ENCODE data around the gene ZNF451.
"Not testable (repeated sequence)": the region's sequence is repeated elsewhere in the genome, so short reads cannot be mapped to it uniquely, and the experiment has no call there.

The ZNF451 gene

GRCh38 chr6:57091375-57091774 lies 1.4 kb downstream of the ZNF451 start:
- not testable (repeated sequence) for FAIRE-seq

DNA sequence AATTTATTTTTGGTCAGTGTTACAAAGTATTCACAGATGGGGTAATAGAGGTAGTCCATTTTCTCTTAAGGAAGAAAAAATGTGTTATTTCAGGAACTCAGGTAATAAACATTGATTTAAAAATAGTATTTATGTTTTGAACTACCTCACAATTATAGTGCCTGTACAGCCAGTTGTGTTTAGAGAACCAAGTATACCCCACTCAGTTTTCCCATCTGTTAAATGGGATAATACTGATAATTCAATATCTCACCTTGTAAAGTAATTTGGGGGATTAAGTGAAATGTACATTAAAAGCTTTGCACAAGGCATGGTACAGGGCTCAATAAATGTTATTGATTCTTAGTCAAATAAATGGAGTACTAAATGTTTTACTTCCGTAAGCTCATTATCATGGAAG lies 4.7 kb downstream of the ZNF451 start:
- no peak for FAIRE-seq

DNA sequence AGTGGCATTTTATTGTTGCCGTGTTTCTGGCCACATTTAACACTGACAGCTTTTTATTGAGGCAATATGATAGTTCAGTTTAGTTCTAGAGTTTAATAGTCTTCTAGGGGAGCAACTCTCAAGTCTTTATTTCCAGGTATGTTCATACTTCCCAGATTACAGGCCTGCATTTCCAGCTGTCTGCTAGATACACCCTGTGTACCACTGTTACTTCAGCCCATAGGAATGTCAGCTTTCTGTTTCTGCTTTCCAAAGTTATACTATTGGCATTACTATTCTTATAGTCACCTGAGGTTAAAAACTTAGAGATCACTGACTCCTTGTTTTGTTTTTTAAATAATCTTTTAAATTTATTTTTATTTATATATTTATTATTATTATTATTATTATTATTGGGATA lies 7.6 kb downstream of the ZNF451 start:
- FAIRE-seq = no peak

DNA sequence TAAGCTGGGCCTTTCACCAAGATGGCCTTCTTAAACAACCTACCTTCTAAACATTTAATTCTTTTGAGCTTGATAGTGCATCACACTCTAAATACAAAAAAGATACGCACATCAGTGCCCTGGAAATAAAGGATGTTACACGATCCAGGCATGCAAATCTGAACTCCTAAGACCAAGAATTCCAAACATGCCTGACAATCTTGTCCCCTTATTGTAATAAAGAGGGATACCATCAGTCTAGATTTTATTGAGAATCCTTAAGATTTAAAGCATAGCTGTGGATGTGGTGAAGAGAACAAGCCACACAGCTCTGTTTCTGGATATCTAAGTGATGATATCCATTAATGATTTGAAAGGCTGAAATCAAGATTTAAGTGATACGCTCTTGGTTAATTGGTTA lies 13.0 kb downstream of the ZNF451 start:
- FAIRE-seq = no peak

DNA sequence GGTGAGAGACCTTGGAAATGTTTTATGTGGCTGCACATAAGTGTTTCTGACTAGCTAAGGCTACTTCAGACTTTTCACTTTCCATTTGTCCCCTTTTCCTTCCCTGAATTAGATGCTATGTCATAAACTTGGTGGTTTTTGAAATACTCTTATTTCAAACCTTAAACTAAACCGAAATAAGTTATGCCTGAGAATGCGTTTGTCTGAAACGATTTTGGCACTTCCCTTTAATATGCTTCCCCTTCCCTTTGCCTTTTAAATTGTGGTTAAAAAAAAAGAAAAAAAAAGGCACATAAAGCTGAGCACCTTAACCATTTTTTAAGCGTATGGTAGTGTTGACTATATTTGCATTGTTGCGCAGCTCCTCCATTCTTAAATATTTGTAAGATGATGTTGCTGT lies 14.3 kb downstream of the ZNF451 start:
- no peak for FAIRE-seq

DNA sequence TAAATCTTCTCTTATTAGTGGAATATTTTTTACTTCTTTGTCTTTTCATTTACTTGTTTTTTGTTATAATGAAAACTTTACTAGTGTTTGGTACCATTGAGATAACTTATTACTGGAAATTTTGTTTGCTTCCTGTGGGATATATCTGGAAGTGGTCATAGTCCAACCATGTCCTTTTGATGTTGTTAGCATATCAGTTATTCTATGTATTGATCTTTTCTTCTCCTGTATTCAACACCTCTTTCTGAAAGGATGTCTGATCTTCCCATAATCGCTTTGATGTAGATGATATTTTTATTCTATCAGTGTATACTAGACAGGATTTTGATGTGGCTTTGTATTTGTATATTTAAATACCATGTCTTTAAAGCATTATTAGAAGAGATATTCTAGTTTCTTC lies 17.0 kb downstream of the ZNF451 start:
- no peak for FAIRE-seq

- FAIRE-seq = no peak
Observed at GRCh38 chr6:57108691-57109090, 18.7 kb downstream of the ZNF451 start.

DNA sequence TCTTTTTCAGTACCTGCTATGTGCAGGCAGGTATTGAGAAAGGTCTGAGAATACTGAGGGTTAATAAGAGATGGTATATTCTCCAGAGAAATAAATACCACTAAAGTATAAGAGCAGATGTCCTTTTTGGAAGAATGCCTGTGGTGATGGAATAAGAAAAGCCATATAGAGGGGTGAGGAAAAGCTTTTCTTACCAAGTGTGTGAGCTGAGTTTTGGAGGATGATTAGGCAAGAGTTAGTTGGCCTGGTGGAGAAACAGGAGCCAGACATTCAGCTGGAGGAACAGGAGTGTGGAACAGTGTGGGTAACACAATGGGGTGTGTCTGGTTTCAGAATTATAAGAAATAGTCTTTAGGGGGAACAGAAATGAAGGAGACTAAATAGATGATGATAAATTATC lies 19.9 kb downstream of the ZNF451 start:
- no peak for FAIRE-seq

GRCh38 chr6:57113105-57113504 lies 23.1 kb downstream of the ZNF451 start:
- FAIRE-seq = no peak

- FAIRE-seq = no peak
Observed at GRCh38 chr6:57116776-57117175, 26.8 kb downstream of the ZNF451 start.

DNA sequence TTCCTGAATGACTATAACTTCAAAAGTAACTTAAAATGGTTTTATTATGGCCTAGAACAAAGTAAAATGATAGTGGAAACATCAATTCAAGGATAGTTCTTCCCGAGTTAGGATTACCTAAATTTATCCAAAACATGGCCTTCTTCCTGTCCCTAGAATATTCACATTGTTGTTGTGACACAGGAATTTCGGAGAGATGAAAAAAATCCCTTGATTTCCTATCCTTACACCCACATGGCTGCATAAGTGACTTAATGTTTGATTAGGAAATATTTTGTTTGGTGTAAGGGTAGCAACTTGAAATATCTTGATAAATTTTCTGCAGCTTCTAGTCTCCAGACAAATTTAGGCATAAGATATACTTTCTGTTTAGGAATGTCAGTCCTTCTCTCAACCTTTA lies 27.8 kb downstream of the ZNF451 start:
- no peak for FAIRE-seq

DNA sequence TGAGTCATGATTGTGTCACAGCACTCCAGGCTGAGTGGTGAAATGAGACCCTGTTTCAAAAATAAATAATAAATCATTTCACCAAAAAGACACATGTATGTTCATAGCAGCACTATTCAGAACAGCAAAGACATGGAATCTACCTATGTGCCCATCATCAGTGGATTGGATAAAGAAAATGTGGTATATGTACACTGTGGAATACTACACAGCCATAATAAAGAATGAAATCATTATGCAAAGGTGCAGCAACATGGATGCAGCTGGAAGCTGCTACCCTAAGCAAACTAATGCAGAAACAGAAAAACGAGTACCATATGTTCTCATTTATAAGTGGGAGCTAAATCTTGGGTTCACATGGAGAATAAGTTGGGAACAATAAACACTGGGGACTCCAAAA lies 33.1 kb downstream of the ZNF451 start:
- no peak for FAIRE-seq

GRCh38 chr6:57127763-57128162 lies 37.8 kb downstream of the ZNF451 start:
- FAIRE-seq = no peak

DNA sequence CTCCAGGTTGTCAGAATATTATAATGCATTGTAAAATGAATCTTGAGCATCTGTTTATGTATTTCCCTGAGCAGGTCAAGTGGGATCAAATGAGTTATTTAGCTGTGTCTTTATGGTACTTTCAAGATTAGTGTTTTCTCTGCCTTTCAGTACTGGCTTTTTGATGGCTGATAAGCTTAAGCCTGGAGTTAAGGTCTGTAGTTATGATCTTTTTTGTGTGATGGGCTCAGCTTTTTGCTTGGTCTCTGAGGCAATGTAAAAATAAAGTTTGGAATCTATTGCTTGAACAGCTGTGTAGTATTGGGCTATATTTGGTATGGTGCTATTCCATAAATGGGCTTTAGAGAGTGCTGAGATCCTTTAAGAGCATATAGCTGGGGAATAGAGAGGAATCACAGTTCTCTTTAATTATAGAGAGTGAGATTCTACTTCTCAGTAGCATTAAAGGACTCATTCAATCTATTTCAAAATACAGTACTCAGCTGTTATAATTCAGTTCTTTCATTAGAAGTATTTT lies 40.7 kb downstream of the ZNF451 start:
- FAIRE-seq = no peak

- no peak for FAIRE-seq
Observed at GRCh38 chr6:57134954-57135353, 45.0 kb downstream of the ZNF451 start.

DNA sequence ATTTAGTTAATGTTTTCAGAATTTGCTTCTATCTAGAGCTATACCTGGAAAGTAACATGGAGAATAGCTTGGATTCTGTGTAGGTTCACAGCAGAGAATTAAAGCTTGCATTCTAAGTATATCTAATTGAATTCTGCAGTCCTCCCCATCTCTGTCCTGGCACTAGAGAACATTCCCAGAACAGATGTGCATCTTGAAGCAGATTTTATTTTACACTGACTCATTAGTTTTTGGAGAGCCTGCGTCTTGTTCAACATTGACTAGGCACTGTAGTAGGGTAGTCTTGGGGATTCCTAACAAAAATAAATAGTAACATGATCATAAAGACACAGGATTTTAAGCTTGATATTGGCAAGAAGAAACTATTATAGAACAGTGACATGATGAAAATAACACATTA lies 45.9 kb downstream of the ZNF451 start:
- no peak for FAIRE-seq

DNA sequence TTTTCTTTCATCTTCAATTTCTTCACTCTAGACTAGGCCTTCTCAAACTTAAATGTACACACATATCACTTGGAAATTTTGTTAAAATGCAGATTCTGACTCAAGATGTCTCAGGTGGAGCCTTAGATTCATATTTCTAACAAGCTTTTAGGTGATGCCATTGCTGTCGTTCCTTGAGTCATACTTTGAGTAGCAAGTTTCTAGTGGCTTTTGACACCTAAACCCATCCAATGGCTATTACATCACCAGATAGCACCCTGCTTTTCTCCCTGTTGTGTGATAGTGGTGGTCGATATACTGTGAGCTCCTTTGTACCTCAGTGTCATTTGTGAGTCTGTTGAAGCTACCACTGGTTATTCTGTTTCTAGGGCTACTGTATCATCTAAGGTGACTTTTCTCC lies 47.4 kb downstream of the ZNF451 start:
- no peak for FAIRE-seq

DNA sequence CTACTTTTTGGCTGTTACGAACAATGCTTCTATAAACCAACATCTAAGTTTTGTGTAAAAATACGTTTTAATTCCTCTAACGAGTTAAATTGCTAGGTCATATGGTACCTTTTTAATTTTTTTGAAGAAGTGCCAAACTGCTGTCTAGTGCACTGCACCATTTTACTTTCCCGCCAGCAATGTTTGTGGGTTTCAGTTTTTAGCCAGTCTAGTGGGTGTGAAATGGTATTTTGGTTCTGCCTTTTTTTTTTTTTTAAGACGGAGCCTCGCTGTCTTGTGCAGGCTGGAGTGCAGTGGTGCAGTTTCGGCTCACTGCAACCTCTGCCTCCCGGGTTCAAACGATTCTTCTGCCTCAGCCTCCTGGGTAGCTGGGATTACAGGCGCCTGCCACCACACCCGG lies 48.0 kb downstream of the ZNF451 start:
- FAIRE-seq = no peak

DNA sequence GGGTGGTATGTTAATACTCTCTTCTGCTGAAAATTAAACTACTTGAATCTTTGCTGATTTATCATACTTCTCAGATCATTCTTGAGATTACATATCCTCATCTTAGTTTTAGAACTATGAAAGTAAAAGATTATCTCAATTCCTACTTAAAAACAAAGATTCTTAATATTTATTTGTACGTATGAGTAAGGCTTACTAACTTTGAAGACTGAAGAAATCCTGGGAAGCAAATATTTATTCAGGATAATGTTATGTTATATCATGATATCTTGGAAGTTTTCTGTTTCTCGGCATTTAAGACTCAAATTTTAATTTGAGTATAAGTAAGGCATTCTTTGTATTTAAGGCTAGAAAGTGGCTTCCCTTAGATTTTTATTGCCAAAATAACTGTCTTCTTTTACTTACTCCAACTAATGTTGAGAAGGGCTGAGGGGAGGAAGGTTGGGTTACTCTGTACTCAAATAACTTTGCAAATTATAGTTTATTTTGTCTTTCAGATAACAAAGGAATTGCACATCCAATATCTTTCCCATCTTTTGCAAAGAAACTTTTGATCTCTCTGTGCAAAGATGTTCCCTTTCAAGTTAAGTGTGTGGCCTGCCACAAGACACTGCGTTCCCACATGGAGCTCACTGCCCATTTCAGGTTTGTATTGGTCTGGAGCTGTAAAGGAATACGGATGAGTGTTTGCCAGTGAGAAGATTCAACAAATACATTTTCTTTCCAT lies 51.6 kb downstream of the ZNF451 start:
- no peak for FAIRE-seq

DNA sequence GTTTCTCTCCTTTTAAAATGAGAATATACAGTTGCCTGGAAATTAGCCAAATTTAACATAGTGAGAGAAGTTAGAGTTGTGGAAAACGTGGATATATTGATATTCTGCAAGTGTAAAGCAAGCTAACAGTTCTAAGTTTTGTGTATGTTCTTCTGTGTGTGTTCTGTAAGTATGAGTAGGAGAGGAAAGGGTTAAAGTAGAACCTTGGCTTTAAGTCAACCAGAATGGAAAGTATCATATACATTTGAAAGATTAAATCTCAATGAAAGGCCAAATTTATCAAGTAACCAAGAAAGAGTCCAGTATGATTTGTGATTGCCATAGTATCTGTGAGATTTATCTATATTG lies 52.2 kb downstream of the ZNF451 start:
- FAIRE-seq = no peak

DNA sequence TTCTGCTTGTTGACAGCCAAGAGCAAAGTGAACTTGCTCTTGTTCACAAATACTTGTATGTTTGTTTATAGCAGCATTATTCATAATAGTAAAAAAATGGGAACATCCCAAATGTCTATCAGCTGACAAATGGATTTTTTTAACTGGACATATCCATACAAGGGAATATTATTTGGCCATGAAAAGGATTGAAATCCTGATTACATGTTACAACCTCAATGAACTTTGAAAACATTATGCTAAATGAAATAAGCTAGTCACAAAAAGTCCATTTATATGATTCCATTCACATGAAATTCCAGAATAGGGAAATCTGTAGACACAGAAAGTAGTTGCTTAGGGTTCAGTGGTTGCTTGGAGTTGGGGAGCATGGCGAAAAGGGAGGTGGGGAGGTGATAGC lies 53.7 kb downstream of the ZNF451 start:
- FAIRE-seq = no peak

GRCh38 chr6:57147401-57147800 lies 57.4 kb downstream of the ZNF451 start:
- FAIRE-seq = no peak

- FAIRE-seq = no peak
Observed at GRCh38 chr6:57147955-57148858, 58.2 kb downstream of the ZNF451 start.

DNA sequence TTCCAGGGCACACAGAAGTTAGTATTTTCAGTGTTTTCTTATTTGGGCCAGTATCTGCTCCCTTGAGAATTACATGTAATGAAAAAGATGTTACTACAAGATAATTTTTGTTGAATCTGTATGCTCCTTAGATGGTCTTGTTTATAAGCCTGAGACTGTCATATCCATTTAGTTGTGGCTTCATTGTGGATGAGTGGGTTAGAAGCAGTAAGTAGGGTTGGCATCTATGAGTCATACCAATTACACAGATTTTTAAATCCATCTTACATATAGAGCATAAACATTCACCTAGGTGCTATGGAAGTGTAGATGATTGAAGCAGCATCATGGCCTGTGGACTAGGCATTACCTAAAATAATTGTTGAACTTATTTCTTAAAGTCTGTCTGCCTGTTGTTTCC lies 68.7 kb downstream of the ZNF451 start:
- no peak for FAIRE-seq

Measured in TTC549 (cell line).